Rectal smooth muscle tissue (tissue), 1 donor: ENCODE results near the gene TBX15.

ENCODE experiments used
- H3K27ac ChIP-seq: one replicate; pipeline ENCODE4 v1.7.0; 2013; ENCODE audit warnings: low read depth, low read length, inconsistent platforms
- H3K27me3 ChIP-seq: one replicate; pipeline ENCODE4 v1.7.0; 2013; ENCODE audit warnings: low read length; ENCODE audit not compliant: control insufficient read depth, insufficient read depth
- H3K36me3 ChIP-seq: one replicate; pipeline ENCODE4 v1.7.0; 2013; ENCODE audit warnings: low read length; ENCODE audit not compliant: control insufficient read depth, insufficient read depth
- H3K4me1 ChIP-seq: one replicate; pipeline ENCODE4 v1.7.0; 2013; ENCODE audit warnings: low read length; ENCODE audit not compliant: control insufficient read depth, insufficient read depth
- H3K4me3 ChIP-seq: one replicate; pipeline ENCODE4 v1.7.0; 2013; ENCODE audit warnings: low read length
- H3K9ac ChIP-seq: one replicate; pipeline ENCODE4 v1.7.0; 2013; ENCODE audit warnings: low read length

The TBX15 gene

GRCh38 chr1:118978914-118979701 is 9.0 kb downstream of the TBX15 start:
- H3K36me3 ChIP-seq, result no peaks in the 10 kb centered on the region
- no peak overlapping the region for H3K9ac ChIP-seq
- no peaks in the 10 kb centered on the region for H3K4me1 ChIP-seq
- peaks cover 23% of the 10 kb centered on the region for H3K27me3 ChIP-seq
- no peak overlapping the region for H3K27ac ChIP-seq
- H3K4me3 ChIP-seq, result no peak overlapping the region

- H3K27me3 ChIP-seq, result peaks cover 12% of the 10 kb centered on the region
- H3K36me3 ChIP-seq, result no peaks in the 10 kb centered on the region
- no peak overlapping the region for H3K4me3 ChIP-seq
- no peaks in the 10 kb centered on the region for H3K4me1 ChIP-seq
- H3K27ac ChIP-seq, result no peak overlapping the region
- no peak overlapping the region for H3K9ac ChIP-seq
Measured at GRCh38 chr1:118977600-118977999, 10.5 kb downstream of the TBX15 start.

DNA sequence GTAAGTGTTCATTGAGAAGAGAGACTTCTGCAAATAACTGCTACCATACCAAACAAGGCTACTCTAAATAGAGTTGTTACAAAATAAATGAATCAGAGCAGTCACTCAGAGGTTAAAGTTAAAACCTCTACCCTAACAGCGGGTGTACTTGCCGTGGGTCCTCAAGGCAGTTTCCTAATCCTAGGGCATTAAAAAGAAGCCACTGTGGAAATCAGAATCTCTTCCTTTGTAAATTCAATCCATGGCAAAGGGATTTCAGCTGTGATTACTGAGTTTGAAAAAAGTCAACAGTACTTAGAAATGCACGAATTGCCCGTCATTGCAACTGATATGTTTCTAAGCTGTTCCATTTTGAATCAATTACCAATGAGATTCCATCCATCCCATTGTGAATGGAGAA is 13.5 kb downstream of the TBX15 start:
- H3K27me3 ChIP-seq, result peaks cover 9% of the 10 kb centered on the region

DNA sequence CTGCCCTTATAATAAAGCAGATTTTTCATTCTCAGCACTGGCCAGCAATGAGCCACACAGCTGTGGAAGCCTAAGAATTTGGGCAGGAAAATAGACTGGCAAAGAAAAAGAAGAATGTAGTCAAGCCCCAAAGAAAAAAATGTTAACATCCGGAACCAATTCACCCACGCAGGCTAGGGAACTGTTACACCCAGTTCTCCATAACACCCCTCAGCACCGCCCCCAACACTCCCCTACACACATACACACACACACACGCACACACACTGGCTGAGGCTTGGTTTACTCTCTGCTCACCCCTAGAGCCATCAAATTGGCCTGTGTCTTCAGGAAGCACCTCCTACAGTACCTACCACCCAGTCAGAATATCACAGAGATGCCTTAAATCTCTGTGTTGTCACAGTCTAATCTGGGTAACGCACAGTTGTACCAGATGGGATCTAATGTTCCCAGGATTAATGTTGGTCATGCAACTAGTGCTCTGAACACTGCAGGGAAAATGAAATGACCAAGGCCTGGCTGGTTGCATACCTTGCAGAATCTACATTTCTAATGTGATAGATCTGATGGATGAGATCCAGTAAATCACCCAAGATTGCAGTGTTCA is 14.5 kb downstream of the TBX15 start:
- H3K27ac ChIP-seq, result no peak overlapping the region

More for the DNA sequence above, 13.5 kb downstream of the TBX15 start:
- H3K4me3 ChIP-seq, result no peak overlapping the region
- no peak overlapping the region for H3K9ac ChIP-seq
- H3K36me3 ChIP-seq, result no peaks in the 10 kb centered on the region
- no peaks in the 10 kb centered on the region for H3K4me1 ChIP-seq
- H3K27ac ChIP-seq, result no peak overlapping the region

GRCh38 chr1:118973032-118973431 is 15.1 kb downstream of the TBX15 start:
- Histone ChIP-seq H3K27ac (no peak overlapping the region), H3K27me3 (peaks cover 3% of the 10 kb centered on the region), H3K4me1 (no peaks in the 10 kb centered on the region)

More for the DNA sequence above, 14.5 kb downstream of the TBX15 start:
- Histone ChIP-seq H3K9ac (no peak overlapping the region), H3K27me3 (peaks cover 3% of the 10 kb centered on the region), H3K36me3 (no peaks in the 10 kb centered on the region), H3K4me1 (no peaks in the 10 kb centered on the region), H3K4me3 (no peak overlapping the region)

GRCh38 chr1:118970451-118970850 is 17.7 kb downstream of the TBX15 start:
- Histone ChIP-seq H3K27me3 (peaks cover 3% of the 10 kb centered on the region), H3K36me3 (no peaks in the 10 kb centered on the region), H3K27ac (no peak overlapping the region), H3K9ac (no peak overlapping the region), H3K4me1 (no peaks in the 10 kb centered on the region), H3K4me3 (no peak overlapping the region)

More at GRCh38 chr1:118973032-118973431, 15.1 kb downstream of the TBX15 start:
- Histone ChIP-seq H3K4me3 (no peak overlapping the region), H3K9ac (no peak overlapping the region), H3K36me3 (no peaks in the 10 kb centered on the region)

DNA sequence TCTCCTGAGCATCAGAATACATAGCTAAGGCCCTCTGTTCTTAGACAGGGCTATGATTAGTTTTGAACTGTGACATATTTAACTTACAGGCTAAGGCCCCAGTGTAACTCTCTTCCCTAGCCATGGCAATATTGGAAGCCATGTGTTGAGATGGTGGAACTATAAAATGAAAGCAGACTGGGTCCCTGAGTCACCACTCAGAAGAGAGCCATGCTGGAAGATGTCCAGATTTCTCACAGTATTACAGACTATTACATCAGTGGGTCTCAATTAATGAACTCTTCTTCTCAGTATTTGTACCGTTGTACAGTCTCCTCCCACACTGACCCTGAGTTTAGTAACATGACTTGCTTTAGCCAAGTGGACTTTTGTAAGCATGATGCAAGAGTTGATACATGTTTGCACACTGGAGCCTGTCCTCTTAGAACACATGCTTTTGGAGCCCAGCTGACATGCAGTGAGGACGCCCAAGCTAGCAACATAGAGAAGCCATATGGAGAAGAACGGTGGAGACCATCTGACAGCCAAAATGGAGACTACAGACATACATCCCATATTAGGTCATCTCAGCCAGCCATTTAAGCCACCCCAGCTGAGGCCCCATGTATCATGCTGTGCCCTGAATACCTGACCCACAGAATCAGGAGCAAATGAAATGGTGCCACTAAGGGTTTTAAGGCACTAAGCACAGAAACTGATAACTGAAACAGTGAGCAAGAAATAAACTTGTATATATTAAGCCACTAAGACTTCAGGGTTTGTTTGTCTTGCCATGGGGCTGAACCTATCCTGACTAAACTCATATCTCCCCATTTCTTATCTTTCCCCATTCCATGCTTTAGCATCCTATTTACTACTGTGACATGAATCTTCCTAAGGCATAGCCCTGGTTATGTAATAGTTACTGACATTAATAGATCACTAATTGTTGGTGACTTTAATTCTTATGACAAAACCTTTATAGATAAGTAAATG is 24.4 kb downstream of the TBX15 start:
- no peak overlapping the region for H3K9ac ChIP-seq
- H3K4me3 ChIP-seq, result no peak overlapping the region
- H3K27me3 ChIP-seq, result no peaks in the 10 kb centered on the region
- H3K27ac ChIP-seq, result no peak overlapping the region
- H3K36me3 ChIP-seq, result no peaks in the 10 kb centered on the region
- H3K4me1 ChIP-seq, result no peaks in the 10 kb centered on the region

GRCh38 chr1:118963138-118963455 is 25.0 kb downstream of the TBX15 start:
- Histone ChIP-seq H3K27ac (no peak overlapping the region), H3K27me3 (no peaks in the 10 kb centered on the region), H3K4me1 (no peaks in the 10 kb centered on the region)

DNA sequence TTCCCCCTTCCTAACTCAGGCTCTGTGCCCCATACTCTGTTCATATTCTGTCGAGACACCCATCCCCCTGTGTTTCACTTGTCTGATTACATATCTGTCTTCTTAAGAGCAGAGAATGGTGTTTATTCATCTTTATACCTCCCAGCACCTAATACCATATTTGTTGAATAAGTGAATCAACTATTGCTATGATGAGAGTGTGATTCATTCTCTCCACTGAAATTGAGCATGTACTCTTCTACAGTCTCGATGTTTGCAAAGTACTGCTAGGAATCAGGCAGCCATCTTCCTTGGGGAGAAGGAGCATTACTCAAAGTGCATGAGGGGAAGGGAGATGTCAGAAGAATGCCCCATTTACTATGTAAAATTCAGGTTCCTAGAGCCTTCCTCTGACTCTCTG is 27.0 kb downstream of the TBX15 start:
- Histone ChIP-seq H3K27ac (no peak overlapping the region), H3K4me3 (no peak overlapping the region), H3K9ac (no peak overlapping the region), H3K4me1 (no peaks in the 10 kb centered on the region), H3K27me3 (no peaks in the 10 kb centered on the region), H3K36me3 (no peaks in the 10 kb centered on the region)

More at GRCh38 chr1:118963138-118963455, 25.0 kb downstream of the TBX15 start:
- no peak overlapping the region for H3K9ac ChIP-seq
- no peaks in the 10 kb centered on the region for H3K36me3 ChIP-seq
- no peak overlapping the region for H3K4me3 ChIP-seq

DNA sequence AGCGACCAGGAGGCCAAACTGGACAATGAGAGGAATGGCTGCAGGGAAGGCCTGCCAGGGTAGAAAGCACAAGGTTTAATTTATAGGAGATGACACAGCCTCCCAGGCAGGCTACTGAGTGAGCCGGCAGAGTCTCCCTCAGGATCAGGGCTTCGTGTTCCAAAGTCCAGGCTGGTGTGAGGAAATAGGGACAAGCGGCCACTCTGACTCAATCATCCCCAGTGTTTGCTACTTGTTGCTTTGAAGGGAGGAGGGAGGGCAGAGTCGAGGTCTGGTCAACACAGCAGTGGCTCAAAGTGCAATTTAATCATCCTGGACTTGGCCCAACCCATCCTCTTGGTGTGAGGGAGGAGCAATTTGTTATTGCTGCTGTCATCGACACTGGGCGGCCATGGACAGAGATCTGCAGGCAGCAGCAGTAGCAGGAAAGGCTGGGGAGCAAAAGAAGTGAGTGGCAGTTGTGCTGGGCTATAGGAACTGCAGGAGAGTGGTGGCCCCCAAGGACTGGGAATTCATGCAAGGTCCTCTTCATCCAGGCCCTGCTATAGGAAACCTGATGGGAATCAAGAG is 27.5 kb downstream of the TBX15 start:
- Histone ChIP-seq H3K4me1 (no peaks in the 10 kb centered on the region), H3K9ac (no peak overlapping the region), H3K27ac (no peak overlapping the region)

DNA sequence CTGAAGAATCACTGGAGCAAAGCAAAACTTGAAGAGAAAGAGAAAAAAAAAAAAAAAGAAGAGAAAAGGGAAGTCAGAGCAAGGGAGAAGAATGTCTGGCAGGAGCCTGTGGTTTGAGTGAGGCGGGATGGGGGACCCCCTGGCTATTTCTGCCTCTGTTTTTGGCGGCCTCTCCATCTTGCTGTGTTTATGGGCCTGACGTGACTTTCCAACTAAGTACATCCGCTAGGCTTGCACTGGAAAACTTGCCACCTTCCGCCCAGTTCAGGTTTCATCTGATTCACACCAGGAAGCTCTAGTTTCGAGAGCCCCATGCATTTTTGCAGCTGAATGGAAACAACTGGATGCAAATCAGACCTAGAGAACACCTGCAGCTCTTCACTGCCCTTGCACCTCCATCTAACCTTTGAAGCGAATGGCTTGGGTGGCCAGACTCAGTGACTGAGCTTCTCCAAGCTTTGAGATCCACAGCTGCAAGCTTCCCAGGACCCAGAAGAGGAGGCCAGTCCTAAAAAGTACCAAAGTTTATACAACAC is 28.0 kb downstream of the TBX15 start:
- Histone ChIP-seq H3K36me3 (no peaks in the 10 kb centered on the region), H3K4me1 (no peaks in the 10 kb centered on the region), H3K27ac (no peak overlapping the region), H3K9ac (no peak overlapping the region), H3K27me3 (no peaks in the 10 kb centered on the region), H3K4me3 (no peak overlapping the region)

More for the DNA sequence above, 27.5 kb downstream of the TBX15 start:
- no peak overlapping the region for H3K4me3 ChIP-seq
- H3K36me3 ChIP-seq, result no peaks in the 10 kb centered on the region
- no peaks in the 10 kb centered on the region for H3K27me3 ChIP-seq
